GM10248 (cell line): ENCODE results near the gene C16orf95.
"Not testable (repeated sequence)": the region's sequence is repeated elsewhere in the genome, so short reads cannot be mapped to it uniquely, and the experiment has no call there.

Experiments used
- CTCF ChIA-PET: fragments of 300-600 bp; sonication (Branson Sonifier 250); formaldehyde crosslinking; extraction: SDS; loops from one replicate; lab custom pipeline; 2021; ENCODE audit warnings: antibody characterized with exemption; lab: Yijun Ruan, JAX
- POLR2A ChIA-PET: fragments of 350-650 bp; sonication (Branson Sonifier 250); formaldehyde crosslinking; extraction: SDS; loops from one replicate; lab custom pipeline; 2020; ENCODE audit warnings: antibody characterized with exemption; lab: Yijun Ruan, JAX
- DNase-seq: peaks from one replicate; pipeline ENCODE4 v3.0.0; 2012; ENCODE audit errors: extremely low spot score
- CTCF ChIP-seq: IDR thresholded peaks from 2 replicates; pipeline ENCODE4 v1.5.1; 2012; ENCODE audit warnings: mild to moderate bottlenecking, low read depth; ENCODE audit errors: extremely low read depth, missing control alignments, control extremely low read depth

Gene C16orf95

GRCh38 chr16:87342978-87343752, 26.0 kb upstream of the C16orf95 start:
- DNase-seq, result no peak
- ChIA-PET CTCF (interaction anchor here (1.4 to 1.9 kb wide), 2 partner anchors 14 to 19 kb away, joined by 4 read pairs; no protein-coding TSS in a partner anchor), POLR2A (no interaction called here)
- TF ChIP-seq CTCF, result no peak

GRCh38 chr16:87342504-87342903, 25.3 kb upstream of the C16orf95 start:
- TF ChIP-seq CTCF, result no peak

GRCh38 chr16:87340198-87340597, 23.0 kb upstream of the C16orf95 start:
- DNase-seq, result no peak
- ChIA-PET POLR2A (no interaction called here), CTCF (interaction anchor here (1.4 kb wide), 1 partner anchor 12 kb away, joined by 4 read pairs; no protein-coding TSS in a partner anchor)
- TF ChIP-seq CTCF, result no peak

More at GRCh38 chr16:87342504-87342903, 25.3 kb upstream of the C16orf95 start:
- CTCF ChIA-PET, result interaction anchor here (1.4 to 1.9 kb wide), 2 partner anchors 15 to 18 kb away, joined by 4 read pairs; no protein-coding TSS in a partner anchor
- no peak for DNase-seq
- POLR2A ChIA-PET, result interaction anchor here (0.6 kb wide), 1 partner anchor 65 kb away, joined by 3 read pairs; no protein-coding TSS in a partner anchor

- CTCF ChIA-PET, result interaction anchor here (1.0 kb wide), 1 partner anchor 12 kb away, joined by 3 read pairs; no protein-coding TSS in a partner anchor
- POLR2A ChIA-PET, result interaction anchor here (0.5 kb wide), 1 partner anchor 43 kb away, joined by 3 read pairs; no protein-coding TSS in a partner anchor
- DNase-seq, result not testable (repeated sequence)
Observed at GRCh38 chr16:87339724-87340105, 22.5 kb upstream of the C16orf95 start.

- ChIA-PET CTCF (interaction anchor here (1.0 kb wide), 1 partner anchor 12 kb away, joined by 3 read pairs; no protein-coding TSS in a partner anchor), POLR2A (interaction anchor here (0.5 kb wide), 1 partner anchor 42 kb away, joined by 3 read pairs; no protein-coding TSS in a partner anchor)
- DNase-seq, result no peak
- no peak for TF ChIP-seq CTCF
Observed at GRCh38 chr16:87339086-87339723, 22.0 kb upstream of the C16orf95 start.

- CTCF ChIA-PET, result no interaction called here
- no peak for TF ChIP-seq CTCF
- POLR2A ChIA-PET, result no interaction called here
- DNase-seq, result no peak
Observed at GRCh38 chr16:87338155-87338765, 21.1 kb upstream of the C16orf95 start.
